HEK293 (cell line): ENCODE data around the gene KPNA6.

Experiments used
- CTCF ChIA-PET: fragments of 350-600 bp; formaldehyde crosslinking; extraction: SDS; loops from one replicate; lab custom pipeline; 2021; ENCODE audit warnings: antibody characterized with exemption; lab: Yijun Ruan, JAX
- POLR2A ChIA-PET: fragments of 300-600 bp; formaldehyde crosslinking; extraction: SDS; loops from one replicate; lab custom pipeline; 2020; ENCODE audit warnings: antibody characterized with exemption, inconsistent platforms; lab: Yijun Ruan, JAX
- H3K27ac ChIP-seq: fragments of 200-500 bp; sonication (Bioruptor generic); 2 replicates; pipeline ENCODE4 v1.5.1; 2014; ENCODE audit warnings: low read depth, low read length, control low read depth, inconsistent platforms; ENCODE audit errors: extremely low read depth
- H3K36me3 ChIP-seq, 2 experiments: fragments of 200-500 bp in 1 of 2; sonication (Bioruptor generic) in 1 of 2; 1 replicate in 1 of 2; 2 replicates in 1 of 2; pipeline ENCODE4 v1.5.1; 2014 to 2017; ENCODE audit warnings: inconsistent platforms in 2 of 2, low read length in 2 of 2; ENCODE audit not compliant: control insufficient read depth in 2 of 2, insufficient read depth in 1 of 2
- H3K4me1 ChIP-seq: fragments of 200-500 bp; sonication (Bioruptor generic); 2 replicates; pipeline ENCODE4 v1.5.1; 2014; ENCODE audit warnings: mild to moderate bottlenecking, low read length, inconsistent platforms; ENCODE audit not compliant: control insufficient read depth, insufficient read depth
- H3K4me3 ChIP-seq: 2 replicates; pipeline ENCODE4 v1.5.1; 2011; ENCODE audit warnings: low read depth, mild to moderate bottlenecking, control low read depth, low read length, moderate library complexity
- H3K9me3 ChIP-seq: fragments of 200-500 bp; sonication (Bioruptor generic); 2 replicates; pipeline ENCODE4 v1.5.1; 2014; ENCODE audit warnings: low read depth, low read length, inconsistent platforms; ENCODE audit not compliant: control insufficient read depth, insufficient read depth
- IKZF3 ChIP-seq: fragments of 450-650 bp; IDR thresholded peaks from 2 replicates; pipeline ENCODE4 v1.5.0; 2018; ENCODE audit warnings: missing biosample characterization, mild to moderate bottlenecking, missing genetic modification characterization, moderate library complexity
- REPIN1 ChIP-seq: fragments of 450-650 bp; formaldehyde crosslinking; IDR thresholded peaks from 2 replicates; pipeline ENCODE4 v1.5.1; 2017; ENCODE audit warnings: missing biosample characterization, missing genetic modification characterization, low read depth
- TRIM28 ChIP-seq: IDR thresholded peaks from 2 replicates; pipeline ENCODE4 v1.6.1; 2011; ENCODE audit warnings: low read length, control low read depth, borderline replicate concordance
- ZBTB20 ChIP-seq: fragments of 450-650 bp; formaldehyde crosslinking; IDR thresholded peaks from 2 replicates; pipeline ENCODE4 v1.5.1; 2016; ENCODE audit warnings: missing biosample characterization, missing genetic modification characterization
- ZBTB21 ChIP-seq: fragments of 450-650 bp; formaldehyde crosslinking; IDR thresholded peaks from 2 replicates; pipeline ENCODE4 v1.5.1; 2017; ENCODE audit warnings: missing biosample characterization, missing genetic modification characterization
- ZFHX2 ChIP-seq: fragments of 450-650 bp; formaldehyde crosslinking; conservative IDR thresholded peaks from 2 replicates; pipeline ENCODE4 v1.5.1; 2016; ENCODE audit warnings: missing biosample characterization, missing genetic modification characterization
- ZFP3 ChIP-seq: fragments of 450-650 bp; formaldehyde crosslinking; IDR thresholded peaks from 2 replicates; pipeline ENCODE4 v1.5.1; 2016; ENCODE audit warnings: low read depth, missing biosample characterization, missing genetic modification characterization
- ZNF214 ChIP-seq: fragments of 450-650 bp; formaldehyde crosslinking; IDR thresholded peaks from 2 replicates; pipeline ENCODE4 v1.5.1; 2017; ENCODE audit warnings: missing biosample characterization, mild to moderate bottlenecking, missing genetic modification characterization, borderline replicate concordance
- ZNF311 ChIP-seq: fragments of 450-650 bp; formaldehyde crosslinking; IDR thresholded peaks from 2 replicates; pipeline ENCODE4 v1.5.1; 2017; ENCODE audit warnings: missing biosample characterization, missing genetic modification characterization, borderline replicate concordance
- ZNF335 ChIP-seq: fragments of 450-650 bp; formaldehyde crosslinking; conservative IDR thresholded peaks from 2 replicates; pipeline ENCODE4 v1.5.1; 2016; ENCODE audit warnings: missing biosample characterization, missing genetic modification characterization
- ZNF510 ChIP-seq: fragments of 450-650 bp; formaldehyde crosslinking; IDR thresholded peaks from 2 replicates; pipeline ENCODE4 v1.5.1; 2018; ENCODE audit warnings: mild to moderate bottlenecking, missing genetic modification characterization, missing biosample characterization; ENCODE audit not compliant: insufficient replicate concordance
- ZNF561 ChIP-seq: fragments of 450-650 bp; IDR thresholded peaks from 2 replicates; pipeline ENCODE4 v1.5.1; 2018; ENCODE audit warnings: missing biosample characterization, missing genetic modification characterization, borderline replicate concordance
- ZNF624 ChIP-seq: fragments of 450-650 bp; formaldehyde crosslinking; IDR thresholded peaks from 2 replicates; pipeline ENCODE4 v1.5.1; 2017; ENCODE audit warnings: missing biosample characterization, missing genetic modification characterization
- ZNF664 ChIP-seq: fragments of 450-650 bp; formaldehyde crosslinking; IDR thresholded peaks from 2 replicates; pipeline ENCODE4 v1.5.1; 2016; ENCODE audit warnings: missing biosample characterization, missing genetic modification characterization
- ZNF768 ChIP-seq: fragments of 450-650 bp; formaldehyde crosslinking; IDR thresholded peaks from 2 replicates; pipeline ENCODE4 v1.5.1; 2018; ENCODE audit warnings: missing biosample characterization, mild to moderate bottlenecking, missing genetic modification characterization
- ZNF777 ChIP-seq: fragments of 450-650 bp; formaldehyde crosslinking; IDR thresholded peaks from 2 replicates; pipeline ENCODE4 v1.5.1; 2017; ENCODE audit warnings: missing biosample characterization, missing genetic modification characterization, borderline replicate concordance
- TF ChIP-seq, protein P1 (sequence below): fragments of 450-650 bp; IDR thresholded peaks from 2 replicates; pipeline ENCODE4 v1.5.1; 2018; ENCODE audit warnings: missing biosample characterization, mild to moderate bottlenecking, missing genetic modification characterization
- TF ChIP-seq, protein P2 (sequence below): IDR thresholded peaks from 2 replicates; pipeline ENCODE4 v1.6.1; 2011; ENCODE audit warnings: mild to moderate bottlenecking, low read depth, low read length, borderline replicate concordance
- TF ChIP-seq, protein P3 (sequence below): fragments of 450-650 bp; formaldehyde crosslinking; IDR thresholded peaks from 2 replicates; pipeline ENCODE4 v1.5.1; 2016; ENCODE audit warnings: missing biosample characterization, missing genetic modification characterization
- TF ChIP-seq, protein P4 (sequence below): fragments of 450-650 bp; formaldehyde crosslinking; IDR thresholded peaks from 2 replicates; pipeline ENCODE4 v1.5.1; 2017; ENCODE audit warnings: missing biosample characterization, mild to moderate bottlenecking, missing genetic modification characterization, moderate library complexity
- TF ChIP-seq, protein P5 (sequence below): fragments of 450-650 bp; formaldehyde crosslinking; IDR thresholded peaks from 2 replicates; pipeline ENCODE4 v1.5.1; 2017; ENCODE audit warnings: missing biosample characterization, missing genetic modification characterization

Gene KPNA6

DNA sequence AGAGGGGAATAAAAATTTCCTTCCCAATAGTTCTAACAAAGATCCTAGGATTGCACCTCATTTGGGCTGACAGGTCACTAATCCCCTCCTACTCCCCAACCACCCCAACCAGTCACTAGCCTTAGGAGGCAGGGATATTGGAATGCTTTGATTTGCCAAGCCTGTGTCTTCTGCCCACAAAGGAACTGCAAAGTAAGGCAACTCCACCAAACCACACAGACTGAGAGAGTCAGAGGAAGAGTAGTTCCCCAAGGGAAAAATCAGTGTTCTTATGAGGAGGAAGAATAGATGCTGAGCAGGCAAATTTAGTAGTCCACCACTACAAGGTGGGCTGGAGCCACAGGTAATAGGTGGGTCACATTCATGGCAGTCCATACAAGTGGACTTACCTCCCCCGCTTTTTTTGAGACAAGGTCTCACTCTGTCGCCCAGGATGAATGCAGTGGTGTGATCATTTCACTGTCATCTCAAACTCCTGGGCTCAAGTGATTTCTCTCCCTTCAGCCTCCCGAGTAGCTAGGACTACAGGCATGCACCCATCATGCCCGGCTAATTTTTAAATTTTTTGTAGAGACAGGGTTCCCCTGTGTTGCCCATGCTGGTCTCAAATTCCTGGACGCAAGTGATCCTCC, 38.8 kb upstream of the KPNA6 start:
- CTCF ChIA-PET: interaction anchor here (1.0 kb wide), 1 partner anchor 12 kb away, joined by 5 read pairs; no protein-coding TSS in a partner anchor
- Histone ChIP-seq H3K9me3 (no peaks in the 10 kb centered on the region), H3K36me3 (no peaks in the 10 kb centered on the region)
- POLR2A ChIA-PET: no interaction called here
- TF ChIP-seq ZNF768 (tag by site-specific recombination): no peak
- TF ChIP-seq ZBTB21: no peak
- TF ChIP-seq ZFHX2 (tag by site-specific recombination): 0 out of 2 replicates have a peak, but pooled peaks have one; percentile 7
- TF ChIP-seq, all 188 proteins: peak for 1
- Histone ChIP-seq H3K4me3 (no peak overlapping the region), H3K4me1 (0 out of 2 replicates have a peak, but pooled peaks cover 3% of the 10 kb centered on the region), H3K27ac (no peak overlapping the region)

DNA sequence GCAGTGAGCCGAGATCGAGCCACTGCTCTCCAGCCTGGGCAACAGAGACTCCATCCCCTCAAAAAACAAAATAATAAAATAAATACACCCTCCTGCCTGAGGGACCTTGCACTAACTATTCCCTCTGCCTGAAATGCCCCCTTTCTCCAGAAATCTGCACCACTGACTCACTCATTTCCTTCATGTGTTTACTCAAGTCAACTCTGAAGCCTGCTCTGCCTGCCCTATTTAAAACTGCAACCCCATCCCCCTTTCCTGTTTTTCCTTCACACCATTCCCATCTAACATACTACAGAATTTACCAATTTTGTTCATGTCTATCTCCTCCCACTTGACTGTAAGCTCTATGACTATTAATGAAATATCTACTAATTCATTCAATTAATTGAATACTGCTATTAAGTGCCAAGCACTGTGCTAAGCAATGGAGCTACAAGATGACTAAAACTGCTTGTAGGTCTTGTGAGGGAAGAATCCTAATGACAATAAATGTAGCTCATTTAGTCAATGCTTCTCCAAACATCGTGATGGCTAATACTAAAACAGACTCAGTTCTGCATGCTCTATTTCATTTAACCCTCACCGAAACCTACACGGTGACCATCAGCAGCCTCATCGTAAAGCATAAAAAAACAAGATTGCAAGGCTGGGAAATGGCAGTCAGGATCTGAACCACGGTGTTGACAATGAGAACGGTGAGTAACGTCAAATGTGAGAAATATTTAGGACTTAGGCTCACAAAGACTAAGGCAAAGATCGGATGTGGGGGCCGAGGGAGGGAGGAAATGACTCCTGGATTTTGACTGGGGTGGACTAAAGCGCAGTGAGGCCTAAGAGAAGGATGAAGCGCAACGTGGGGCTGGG, 35.9 kb upstream of the KPNA6 start:
- H3K27ac ChIP-seq: peak overlapping the region; percentile 62
- H3K9me3 ChIP-seq: no peaks in the 10 kb centered on the region
- POLR2A ChIA-PET: interaction anchor here (0.5 to 3.6 kb wide), 15 partner anchors 10 to 288 kb away, joined by 3 to 33 read pairs (median 5); partner anchors contain the start of genes KHDRBS1, KPNA6, MARCKSL1 and TXLNA
- H3K36me3 ChIP-seq: peaks cover 0 to 24% of the 10 kb centered on the region in 2 experiments; a peak in 2 of 3 replicates
- no peaks in the 10 kb centered on the region for H3K4me1 ChIP-seq
- CTCF ChIA-PET: interaction anchor here (0.6 to 3.7 kb wide), 5 partner anchors 9 to 83 kb away, joined by 3 to 14 read pairs (median 5); partner anchors contain the start of gene KPNA6
- H3K4me3 ChIP-seq: peak overlapping the region; percentile 92
- TF ChIP-seq ZNF510 (no peak), ZNF561 (no peak), ZNF214 (no peak), REPIN1 (tag by site-specific recombination) (no peak), ZFP3 (no peak), ZNF777 (tag by site-specific recombination) (no peak), ZNF624 (tag by site-specific recombination) (no peak), ZNF311 (tag by site-specific recombination) (no peak), IKZF3 (tag by site-specific recombination) (no peak), ZNF664 (peak; percentile 54; the same call in 1 of the 2 replicates), ZNF335 (tag by site-specific recombination) (peak; percentile 20; the same call in 1 of the 2 replicates), TRIM28 (peak; percentile 32; the same call in 1 of the 2 replicates), ZBTB20 (tag by site-specific recombination) (0 out of 2 replicates have a peak, but pooled peaks have one; percentile 36)
- TF ChIP-seq, protein P1, sequence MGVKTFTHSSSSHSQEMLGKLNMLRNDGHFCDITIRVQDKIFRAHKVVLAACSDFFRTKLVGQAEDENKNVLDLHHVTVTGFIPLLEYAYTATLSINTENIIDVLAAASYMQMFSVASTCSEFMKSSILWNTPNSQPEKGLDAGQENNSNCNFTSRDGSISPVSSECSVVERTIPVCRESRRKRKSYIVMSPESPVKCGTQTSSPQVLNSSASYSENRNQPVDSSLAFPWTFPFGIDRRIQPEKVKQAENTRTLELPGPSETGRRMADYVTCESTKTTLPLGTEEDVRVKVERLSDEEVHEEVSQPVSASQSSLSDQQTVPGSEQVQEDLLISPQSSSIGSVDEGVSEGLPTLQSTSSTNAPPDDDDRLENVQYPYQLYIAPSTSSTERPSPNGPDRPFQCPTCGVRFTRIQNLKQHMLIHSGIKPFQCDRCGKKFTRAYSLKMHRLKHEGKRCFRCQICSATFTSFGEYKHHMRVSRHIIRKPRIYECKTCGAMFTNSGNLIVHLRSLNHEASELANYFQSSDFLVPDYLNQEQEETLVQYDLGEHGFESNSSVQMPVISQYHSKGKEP (tag by site-specific recombination): no peak
- TF ChIP-seq, protein P2, sequence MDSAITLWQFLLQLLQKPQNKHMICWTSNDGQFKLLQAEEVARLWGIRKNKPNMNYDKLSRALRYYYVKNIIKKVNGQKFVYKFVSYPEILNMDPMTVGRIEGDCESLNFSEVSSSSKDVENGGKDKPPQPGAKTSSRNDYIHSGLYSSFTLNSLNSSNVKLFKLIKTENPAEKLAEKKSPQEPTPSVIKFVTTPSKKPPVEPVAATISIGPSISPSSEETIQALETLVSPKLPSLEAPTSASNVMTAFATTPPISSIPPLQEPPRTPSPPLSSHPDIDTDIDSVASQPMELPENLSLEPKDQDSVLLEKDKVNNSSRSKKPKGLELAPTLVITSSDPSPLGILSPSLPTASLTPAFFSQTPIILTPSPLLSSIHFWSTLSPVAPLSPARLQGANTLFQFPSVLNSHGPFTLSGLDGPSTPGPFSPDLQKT: no peak
- TF ChIP-seq, protein P3, sequence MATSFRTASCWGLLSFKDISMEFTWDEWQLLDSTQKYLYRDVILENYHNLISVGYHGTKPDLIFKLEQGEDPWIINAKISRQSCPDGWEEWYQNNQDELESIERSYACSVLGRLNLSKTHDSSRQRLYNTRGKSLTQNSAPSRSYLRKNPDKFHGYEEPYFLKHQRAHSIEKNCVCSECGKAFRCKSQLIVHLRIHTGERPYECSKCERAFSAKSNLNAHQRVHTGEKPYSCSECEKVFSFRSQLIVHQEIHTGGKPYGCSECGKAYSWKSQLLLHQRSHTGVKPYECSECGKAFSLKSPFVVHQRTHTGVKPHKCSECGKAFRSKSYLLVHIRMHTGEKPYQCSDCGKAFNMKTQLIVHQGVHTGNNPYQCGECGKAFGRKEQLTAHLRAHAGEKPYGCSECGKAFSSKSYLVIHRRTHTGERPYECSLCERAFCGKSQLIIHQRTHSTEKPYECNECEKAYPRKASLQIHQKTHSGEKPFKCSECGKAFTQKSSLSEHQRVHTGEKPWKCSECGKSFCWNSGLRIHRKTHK (tag by site-specific recombination): no peak
- TF ChIP-seq, protein P4, sequence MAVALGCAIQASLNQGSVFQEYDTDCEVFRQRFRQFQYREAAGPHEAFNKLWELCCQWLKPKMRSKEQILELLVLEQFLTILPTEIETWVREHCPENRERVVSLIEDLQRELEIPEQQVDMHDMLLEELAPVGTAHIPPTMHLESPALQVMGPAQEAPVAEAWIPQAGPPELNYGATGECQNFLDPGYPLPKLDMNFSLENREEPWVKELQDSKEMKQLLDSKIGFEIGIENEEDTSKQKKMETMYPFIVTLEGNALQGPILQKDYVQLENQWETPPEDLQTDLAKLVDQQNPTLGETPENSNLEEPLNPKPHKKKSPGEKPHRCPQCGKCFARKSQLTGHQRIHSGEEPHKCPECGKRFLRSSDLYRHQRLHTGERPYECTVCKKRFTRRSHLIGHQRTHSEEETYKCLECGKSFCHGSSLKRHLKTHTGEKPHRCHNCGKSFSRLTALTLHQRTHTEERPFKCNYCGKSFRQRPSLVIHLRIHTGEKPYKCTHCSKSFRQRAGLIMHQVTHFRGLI (tag by site-specific recombination): no peak
- TF ChIP-seq, protein P5, sequence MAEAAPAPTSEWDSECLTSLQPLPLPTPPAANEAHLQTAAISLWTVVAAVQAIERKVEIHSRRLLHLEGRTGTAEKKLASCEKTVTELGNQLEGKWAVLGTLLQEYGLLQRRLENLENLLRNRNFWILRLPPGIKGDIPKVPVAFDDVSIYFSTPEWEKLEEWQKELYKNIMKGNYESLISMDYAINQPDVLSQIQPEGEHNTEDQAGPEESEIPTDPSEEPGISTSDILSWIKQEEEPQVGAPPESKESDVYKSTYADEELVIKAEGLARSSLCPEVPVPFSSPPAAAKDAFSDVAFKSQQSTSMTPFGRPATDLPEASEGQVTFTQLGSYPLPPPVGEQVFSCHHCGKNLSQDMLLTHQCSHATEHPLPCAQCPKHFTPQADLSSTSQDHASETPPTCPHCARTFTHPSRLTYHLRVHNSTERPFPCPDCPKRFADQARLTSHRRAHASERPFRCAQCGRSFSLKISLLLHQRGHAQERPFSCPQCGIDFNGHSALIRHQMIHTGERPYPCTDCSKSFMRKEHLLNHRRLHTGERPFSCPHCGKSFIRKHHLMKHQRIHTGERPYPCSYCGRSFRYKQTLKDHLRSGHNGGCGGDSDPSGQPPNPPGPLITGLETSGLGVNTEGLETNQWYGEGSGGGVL (tag by site-specific recombination): no peak
